Measurements from ENCODE around the gene POLG. TPM values are rescaled to one million over a fixed set of nuclear protein-coding genes. Genes with fewer than 3 reads are reported as not detected.
A peak's percentile ranks its signal among the peaks of the same experiment; 100 is the strongest.

The POLG gene
- total RNA-seq, 4 donors from 2014 or later = 40.5 to 57.3 (median 49.2) TPM

DNA sequence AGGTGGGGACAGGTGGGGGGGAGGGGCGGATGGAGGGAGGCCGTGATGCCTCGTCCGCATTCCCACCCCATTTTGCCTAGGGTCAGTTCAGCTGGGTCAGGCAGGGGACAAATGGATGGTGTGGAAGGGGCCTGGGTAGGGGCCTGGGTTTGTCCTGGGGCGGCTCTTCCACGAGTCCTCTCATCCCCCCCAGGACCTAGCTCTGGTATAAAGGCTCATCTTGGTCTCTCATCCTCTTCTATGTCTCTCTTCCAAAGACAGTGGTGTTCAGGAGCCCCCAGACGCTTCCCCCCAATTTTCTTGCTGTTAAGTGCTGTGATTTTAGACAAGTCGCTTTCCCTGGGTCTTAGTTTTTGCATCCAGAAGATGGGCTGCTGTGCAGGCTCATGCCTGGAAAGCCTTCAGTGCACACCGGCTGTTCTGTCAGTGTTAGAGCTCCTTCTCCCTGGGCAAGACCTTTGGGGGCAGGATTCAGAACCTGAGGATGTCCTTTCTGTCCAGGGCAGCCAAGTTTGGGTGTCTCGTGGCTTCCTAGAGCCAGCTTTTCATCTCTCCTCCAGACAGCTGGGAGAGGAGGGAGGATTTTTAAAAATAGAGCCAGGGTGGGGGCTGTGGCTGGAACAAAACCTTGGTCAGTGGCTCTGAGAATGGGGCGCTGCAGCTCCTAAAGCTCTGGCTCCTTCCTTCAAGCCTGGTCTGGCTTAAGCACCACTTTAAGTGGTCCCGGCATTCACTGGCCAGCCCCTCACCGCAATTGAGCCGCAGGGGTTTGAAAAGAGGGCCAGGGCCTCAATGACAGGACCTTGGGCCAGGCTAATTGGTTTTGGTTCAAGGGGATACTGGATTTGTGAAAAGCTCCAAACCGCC lies 37.7 kb upstream of the POLG start:
- peaks cover 99% of the 10 kb centered on the region for H3K27me3 ChIP-seq

GRCh38 chr15:89371228-89372044 lies 36.8 kb upstream of the POLG start:
- WGBS, 2 donors (ENCODE audit: low coverage in 1 of 2) = no CpG with 5 or more reads among the region's 87 CpGs
- Histone ChIP-seq H3K36me3 (no peaks in the 10 kb centered on the region), H3K9me3 (no peaks in the 10 kb centered on the region), H3K27me3 (peaks cover 99% of the 10 kb centered on the region), H3K27ac (no peak overlapping the region), H3K4me3 (peak overlapping the region in 1 of 2 donors; percentile 43), H3K4me1 (peaks cover 0 to 34% (median 17%) of the 10 kb centered on the region in 3 donors)
- peak; percentile 35 for ATAC-seq
- TF ChIP-seq POLR2AphosphoS5 (IDR thresholded peaks at IDR 0.05) (no peak), EP300 (IDR thresholded peaks at IDR 0.05) (no peak), POLR2A (IDR thresholded peaks at IDR 0.05) (no peak)
- TF ChIP-seq, protein P1, sequence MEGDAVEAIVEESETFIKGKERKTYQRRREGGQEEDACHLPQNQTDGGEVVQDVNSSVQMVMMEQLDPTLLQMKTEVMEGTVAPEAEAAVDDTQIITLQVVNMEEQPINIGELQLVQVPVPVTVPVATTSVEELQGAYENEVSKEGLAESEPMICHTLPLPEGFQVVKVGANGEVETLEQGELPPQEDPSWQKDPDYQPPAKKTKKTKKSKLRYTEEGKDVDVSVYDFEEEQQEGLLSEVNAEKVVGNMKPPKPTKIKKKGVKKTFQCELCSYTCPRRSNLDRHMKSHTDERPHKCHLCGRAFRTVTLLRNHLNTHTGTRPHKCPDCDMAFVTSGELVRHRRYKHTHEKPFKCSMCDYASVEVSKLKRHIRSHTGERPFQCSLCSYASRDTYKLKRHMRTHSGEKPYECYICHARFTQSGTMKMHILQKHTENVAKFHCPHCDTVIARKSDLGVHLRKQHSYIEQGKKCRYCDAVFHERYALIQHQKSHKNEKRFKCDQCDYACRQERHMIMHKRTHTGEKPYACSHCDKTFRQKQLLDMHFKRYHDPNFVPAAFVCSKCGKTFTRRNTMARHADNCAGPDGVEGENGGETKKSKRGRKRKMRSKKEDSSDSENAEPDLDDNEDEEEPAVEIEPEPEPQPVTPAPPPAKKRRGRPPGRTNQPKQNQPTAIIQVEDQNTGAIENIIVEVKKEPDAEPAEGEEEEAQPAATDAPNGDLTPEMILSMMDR (IDR thresholded peaks at IDR 0.05) = no peak

More for the DNA sequence above, 37.7 kb upstream of the POLG start:
- WGBS, 2 donors (ENCODE audit: low coverage in 1 of 2) = 6 to 40% methylated on average over 2 to 3 of the region's 15 CpGs
- H3K9me3 ChIP-seq = no peaks in the 10 kb centered on the region
- no peaks in the 10 kb centered on the region for H3K36me3 ChIP-seq
- H3K27ac ChIP-seq = no peak overlapping the region
- no peak for TF ChIP-seq POLR2AphosphoS5 (IDR thresholded peaks at IDR 0.05)
- TF ChIP-seq EP300 (IDR thresholded peaks at IDR 0.05) = no peak
- TF ChIP-seq, protein P1 (IDR thresholded peaks at IDR 0.05) = no peak
- no peak for TF ChIP-seq POLR2A (IDR thresholded peaks at IDR 0.05)
- H3K4me1 ChIP-seq = peaks cover 0 to 29% (median 16%) of the 10 kb centered on the region in 3 donors
- ATAC-seq = no peak
- H3K4me3 ChIP-seq = no peak overlapping the region

- Histone ChIP-seq H3K9me3 (no peaks in the 10 kb centered on the region), H3K4me3 (peak overlapping the region in 1 of 2 donors; percentile 43), H3K27ac (no peak overlapping the region), H3K27me3 (peaks cover 100% of the 10 kb centered on the region), H3K36me3 (no peaks in the 10 kb centered on the region), H3K4me1 (peaks cover 0 to 34% (median 17%) of the 10 kb centered on the region in 3 donors)
- TF ChIP-seq, protein P1 (IDR thresholded peaks at IDR 0.05) = no peak
- TF ChIP-seq POLR2A (IDR thresholded peaks at IDR 0.05) = no peak
- no peak for TF ChIP-seq POLR2AphosphoS5 (IDR thresholded peaks at IDR 0.05)
- TF ChIP-seq EP300 (IDR thresholded peaks at IDR 0.05) = no peak
- ATAC-seq = no peak
- 0 to 40% methylated on average over 1 to 2 of the region's 11 CpGs for WGBS, 2 donors (ENCODE audit: low coverage in 1 of 2)
Measured at GRCh38 chr15:89370978-89371227, 36.3 kb upstream of the POLG start.

- Histone ChIP-seq H3K9me3 (no peaks in the 10 kb centered on the region), H3K36me3 (no peaks in the 10 kb centered on the region), H3K27ac (no peak overlapping the region), H3K27me3 (peaks cover 100% of the 10 kb centered on the region), H3K4me1 (peaks cover 0 to 34% (median 17%) of the 10 kb centered on the region in 3 donors), H3K4me3 (no peak overlapping the region)
- TF ChIP-seq EP300 (IDR thresholded peaks at IDR 0.05) (no peak), POLR2AphosphoS5 (IDR thresholded peaks at IDR 0.05) (no peak), POLR2A (IDR thresholded peaks at IDR 0.05) (no peak)
- TF ChIP-seq, protein P1 (IDR thresholded peaks at IDR 0.05) = no peak
- 7 to 8% methylated on average over 5 to 12 of the region's 33 CpGs for WGBS, 2 donors (ENCODE audit: low coverage in 1 of 2)
- ATAC-seq = no peak
Measured at GRCh38 chr15:89370120-89370977, 35.7 kb upstream of the POLG start.
